ENCODE results near the gene XCR1.
"Not testable (repeated sequence)": the region's sequence is repeated elsewhere in the genome, so short reads cannot be mapped to it uniquely, and the experiment has no call there.

XCR1 gene

GRCh38 chr3:46038071-46038470 is 10.8 kb upstream of the XCR1 start:
- DNase-seq: not testable (repeated sequence)

GRCh38 chr3:46036191-46036590 is 8.9 kb upstream of the XCR1 start:
- no peak for DNase-seq

- DNase-seq: no peak
These were observed 4.5 kb upstream of the XCR1 start for GRCh38 chr3:46031747-46032146.

GRCh38 chr3:46031269-46031668 is 4.0 kb upstream of the XCR1 start:
- no peak for DNase-seq

DNA sequence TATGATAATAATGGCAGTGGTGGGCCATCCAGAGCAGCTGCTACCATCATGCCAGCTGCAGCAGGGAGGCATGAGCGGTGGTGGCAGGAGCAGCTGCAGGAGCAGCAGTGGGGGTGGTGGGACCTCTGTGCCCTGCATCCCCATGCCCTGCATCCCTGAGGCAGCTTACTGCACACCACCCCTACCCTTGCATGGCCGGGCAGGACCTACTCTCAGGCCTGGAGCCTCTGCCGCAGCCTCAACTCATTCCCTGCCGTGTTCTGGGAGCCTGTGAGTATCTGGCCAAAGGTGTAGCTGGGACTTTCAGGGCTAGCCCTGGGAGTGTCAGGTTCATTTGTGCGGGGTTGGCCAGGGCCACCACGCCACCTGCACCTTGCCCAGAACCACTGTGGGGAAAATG is 3.3 kb upstream of the XCR1 start:
- DNase-seq: no peak

- DNase-seq: peak; percentile 64
These were observed 2.8 kb upstream of the XCR1 start for GRCh38 chr3:46029953-46030543.

DNA sequence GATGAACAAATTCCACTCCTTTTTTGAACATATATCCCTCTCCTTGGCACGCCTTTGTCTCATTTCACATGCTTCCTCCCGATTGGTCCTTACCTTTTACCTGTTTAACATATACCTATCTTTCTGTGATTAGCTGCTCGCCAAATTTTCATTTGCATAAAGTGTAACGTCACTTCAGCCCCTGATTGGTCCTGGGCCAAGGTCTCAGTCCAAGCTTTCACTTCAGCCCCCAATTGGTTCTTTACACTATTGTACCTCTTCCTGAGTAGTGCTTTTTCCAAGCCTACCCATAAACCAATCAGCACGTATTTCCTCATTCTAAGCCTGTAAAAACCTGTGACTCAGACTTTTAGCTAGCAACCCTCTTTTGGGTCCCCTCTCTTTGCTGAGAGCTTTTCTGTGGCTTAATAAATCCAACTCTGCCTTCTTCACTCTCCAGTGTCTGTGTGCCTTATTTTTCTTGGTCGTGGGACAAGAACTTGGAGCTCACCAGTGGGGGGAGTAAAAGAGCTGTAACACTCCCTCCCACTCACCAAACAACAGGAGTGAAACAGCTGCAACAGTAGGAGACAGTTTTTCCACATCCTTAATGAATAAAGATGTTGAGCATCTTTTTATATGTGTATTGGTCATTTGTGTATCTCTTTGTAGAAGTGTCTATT is 584 bp upstream of the XCR1 start:
- DNase-seq: peak; percentile 27

GRCh38 chr3:46025139-46025538 is 2.1 kb downstream of the XCR1 start:
- no peak for DNase-seq

DNA sequence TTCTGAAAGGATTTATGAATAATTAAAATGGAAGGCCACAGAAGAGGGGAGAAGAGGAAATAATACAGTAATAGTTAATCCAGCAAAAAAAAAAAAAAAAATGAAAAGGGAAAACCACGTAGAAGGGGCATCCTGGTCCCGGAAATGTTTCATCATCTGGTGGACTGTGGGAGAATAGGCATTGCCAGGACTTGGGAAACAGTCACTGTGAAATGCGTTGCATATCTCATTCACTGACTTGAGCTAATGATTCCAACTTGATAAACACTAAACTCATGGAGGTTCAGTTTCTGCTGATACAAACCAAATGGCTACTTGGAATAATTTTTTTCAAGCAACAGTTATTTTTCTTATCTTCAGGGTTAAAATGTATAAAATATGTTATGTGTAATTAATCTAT is 3.2 kb downstream of the XCR1 start:
- no peak for DNase-seq

GRCh38 chr3:46022909-46023785 is 4.1 kb downstream of the XCR1 start:
- no peak for DNase-seq

- DNase-seq: no peak
These were observed 5.8 kb downstream of the XCR1 start for GRCh38 chr3:46021516-46021915.

- no peak for DNase-seq
These were observed 6.3 kb downstream of the XCR1 start for GRCh38 chr3:46020766-46021510.

DNA sequence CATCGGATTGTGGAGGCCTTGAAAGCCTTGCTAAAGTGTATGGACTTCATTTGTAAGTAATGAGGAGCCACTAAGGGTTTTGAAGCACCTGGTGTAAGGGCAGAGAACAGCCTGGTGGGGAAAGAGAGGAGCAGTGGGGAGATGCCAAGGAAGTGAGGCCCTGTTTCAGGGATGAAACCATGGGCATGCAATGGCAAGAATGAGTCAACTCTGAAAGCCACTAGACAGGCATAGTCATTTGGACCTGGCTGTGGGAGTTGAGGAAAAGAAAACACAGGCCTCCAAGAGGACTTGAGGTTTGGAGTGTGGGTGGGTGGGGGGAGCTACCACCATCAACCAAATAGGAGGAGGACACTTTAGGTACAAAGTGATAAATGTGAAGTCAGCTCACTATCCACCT is 7.6 kb downstream of the XCR1 start:
- no peak for DNase-seq

GRCh38 chr3:46017720-46018119 is 9.6 kb downstream of the XCR1 start:
- DNase-seq: peak; percentile 77

- DNase-seq: no peak
These were observed 13.8 kb downstream of the XCR1 start for GRCh38 chr3:46013316-46014094.

GRCh38 chr3:46012246-46012645 is 15.0 kb downstream of the XCR1 start:
- DNase-seq: no peak

- DNase-seq: peak; percentile 35
These were observed 16.7 kb downstream of the XCR1 start for GRCh38 chr3:46010519-46011113.

GRCh38 chr3:46008058-46008457 is 19.2 kb downstream of the XCR1 start:
- DNase-seq: no peak

DNA sequence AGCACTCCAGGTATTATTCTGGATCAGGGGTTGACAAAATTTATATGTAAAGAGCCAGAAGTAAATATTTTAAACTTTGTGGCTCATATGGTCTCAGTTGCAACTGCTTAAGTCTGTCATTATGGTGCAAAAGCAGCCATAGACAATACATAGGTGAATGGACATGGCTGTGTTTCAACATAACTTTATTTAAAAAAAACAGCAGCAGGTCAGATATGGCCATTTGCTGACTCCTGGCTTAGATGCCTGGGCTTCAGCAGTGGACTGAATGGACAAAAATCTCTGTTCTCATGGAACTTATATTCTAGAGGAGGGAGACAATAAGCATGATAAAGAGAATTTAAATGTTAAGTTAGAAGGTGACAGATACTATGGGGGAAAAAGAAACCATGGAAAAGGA is 20.0 kb downstream of the XCR1 start:
- DNase-seq: no peak

DNA sequence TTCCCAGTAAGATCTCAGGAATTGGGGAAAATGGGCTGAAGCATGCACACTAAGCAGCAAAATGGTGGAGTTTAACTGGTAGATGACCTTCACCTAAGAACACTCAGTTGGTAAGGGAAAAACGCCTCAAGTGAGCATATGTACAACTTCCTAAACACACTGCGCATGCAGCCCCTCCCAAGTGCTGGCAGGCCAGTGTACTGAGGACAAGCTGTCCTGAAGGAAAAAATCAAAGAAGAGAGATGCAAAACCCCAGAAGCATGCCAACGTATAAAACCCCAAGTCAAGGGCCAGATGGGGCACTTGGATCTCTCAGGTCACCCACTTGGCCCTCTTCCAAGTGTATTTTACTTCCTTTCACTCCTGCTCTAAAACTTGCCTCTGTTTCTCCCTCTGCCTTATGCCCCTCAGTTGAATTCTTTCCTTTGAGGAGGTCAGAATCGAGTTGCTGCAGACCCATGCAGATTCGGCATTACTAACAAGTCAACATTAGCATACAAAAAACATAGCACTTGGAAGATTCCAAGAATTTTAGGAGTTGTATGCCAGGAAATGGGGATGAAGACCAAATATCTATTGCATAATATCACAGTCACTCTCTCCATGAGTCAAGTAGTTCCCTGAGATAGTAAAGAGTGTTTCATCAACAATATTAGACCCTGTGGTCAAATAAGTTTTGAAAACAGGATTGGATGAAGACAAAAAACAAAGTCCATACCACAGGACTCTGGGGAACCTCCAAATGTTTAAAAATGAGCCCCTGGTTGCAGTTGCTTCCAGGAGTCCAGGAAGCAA is 20.8 kb downstream of the XCR1 start:
- no peak for DNase-seq

DNA sequence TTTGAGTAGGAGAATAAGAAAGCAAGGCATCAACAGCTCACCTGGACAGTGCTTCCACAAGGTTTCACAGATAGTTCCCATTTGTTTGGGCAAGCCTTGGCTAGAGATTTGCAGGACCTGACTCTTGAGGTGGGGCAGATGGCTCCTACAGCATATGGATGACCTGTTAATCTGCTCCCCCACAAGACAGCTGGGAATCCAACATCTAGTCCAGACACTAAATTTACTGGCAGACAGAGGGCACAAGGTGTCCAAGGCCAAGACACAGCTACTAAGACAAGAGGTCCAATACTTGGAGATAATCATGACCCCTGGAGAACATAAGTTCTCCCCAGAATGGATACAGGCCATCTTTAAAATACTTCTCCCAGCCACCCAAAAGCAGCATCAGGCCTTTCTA is 23.6 kb downstream of the XCR1 start:
- DNase-seq: not testable (repeated sequence)
